ENCODE data around the gene KLK7.
A peak's percentile ranks its signal among the peaks of the same experiment; 100 is the strongest.

The KLK7 gene

GRCh38 chr19:50968716-50969412 is 14.9 kb downstream of the KLK7 start:
- Histone ChIP-seq H3K27me3 (replicated peaks in 2 of 5; ENCODE audit: control insufficient read depth in 4 of 5, insufficient read depth in 5 of 5, low read length in 4 of 5) (peaks cover 0 to 62% (median 6%) of the 10 kb centered on the region in 5 experiments), H3K4me3 (ENCODE audit: control insufficient read depth in 1 of 7, extremely low read depth in 1 of 7, insufficient read depth in 4 of 7, low read depth in 2 of 7, low read length in 6 of 7) (no peak overlapping the region), H3K9me3 (ENCODE audit: control extremely low read depth in 1 of 5, control insufficient read depth in 4 of 5, insufficient read depth in 2 of 5, low read depth in 1 of 5, low read length in 4 of 5) (no peaks in the 10 kb centered on the region), H3K4me1 (ENCODE audit: control extremely low read depth in 1 of 4, control insufficient read depth in 4 of 4, insufficient read depth in 4 of 4, low read length in 3 of 4) (no peaks in the 10 kb centered on the region), H3K36me3 (ENCODE audit: control insufficient read depth in 4 of 4, insufficient read depth in 4 of 4, low read length in 3 of 4) (no peaks in the 10 kb centered on the region), H3K27ac (ENCODE audit: insufficient read depth in 1 of 2, low read depth in 1 of 2, low read length in 2 of 2, poor library complexity in 1 of 2, severe bottlenecking in 2 of 2) (no peak overlapping the region)
- no peak for DNase-seq
- CTCF ChIA-PET: no interaction called here
- WGBS (ENCODE audit: insufficient coverage): 54% methylated on average over 3 of the region's 7 CpGs
- POLR2A ChIA-PET: no interaction called here

- Histone ChIP-seq H3K9me3 (ENCODE audit: control extremely low read depth in 1 of 5, control insufficient read depth in 4 of 5, insufficient read depth in 2 of 5, low read depth in 1 of 5, low read length in 4 of 5) (no peaks in the 10 kb centered on the region), H3K27ac (ENCODE audit: insufficient read depth in 1 of 2, low read depth in 1 of 2, low read length in 2 of 2, poor library complexity in 1 of 2, severe bottlenecking in 2 of 2) (no peak overlapping the region), H3K4me1 (ENCODE audit: control extremely low read depth in 1 of 4, control insufficient read depth in 4 of 4, insufficient read depth in 4 of 4, low read length in 3 of 4) (no peaks in the 10 kb centered on the region), H3K27me3 (replicated peaks in 2 of 5; ENCODE audit: control insufficient read depth in 4 of 5, insufficient read depth in 5 of 5, low read length in 4 of 5) (peaks cover 0 to 61% (median 6%) of the 10 kb centered on the region in 5 experiments), H3K36me3 (ENCODE audit: control insufficient read depth in 4 of 4, insufficient read depth in 4 of 4, low read length in 3 of 4) (no peaks in the 10 kb centered on the region), H3K4me3 (ENCODE audit: control insufficient read depth in 1 of 7, extremely low read depth in 1 of 7, insufficient read depth in 4 of 7, low read depth in 2 of 7, low read length in 6 of 7) (no peak overlapping the region)
- ChIA-PET CTCF (no interaction called here), POLR2A (no interaction called here)
- no peak for DNase-seq
- WGBS (ENCODE audit: insufficient coverage): 39% methylated on average over 16 of the region's 20 CpGs
Observed at GRCh38 chr19:50967929-50968715, 15.6 kb downstream of the KLK7 start.

- no peaks in the 10 kb centered on the region for H3K4me1 ChIP-seq (ENCODE audit: control extremely low read depth in 1 of 4, control insufficient read depth in 4 of 4, insufficient read depth in 4 of 4, low read length in 3 of 4)
- ChIA-PET CTCF (no interaction called here), POLR2A (no interaction called here)
- H3K36me3 ChIP-seq (ENCODE audit: control insufficient read depth in 4 of 4, insufficient read depth in 4 of 4, low read length in 3 of 4): no peaks in the 10 kb centered on the region
- DNase-seq: no peak
- H3K4me3 ChIP-seq (ENCODE audit: control insufficient read depth in 1 of 7, extremely low read depth in 1 of 7, insufficient read depth in 4 of 7, low read depth in 2 of 7, low read length in 6 of 7): no peak overlapping the region
- WGBS (ENCODE audit: insufficient coverage): no CpG with 5 or more reads among the region's 3 CpGs
- peaks cover 0 to 4% (median 0%) of the 10 kb centered on the region in 5 experiments for H3K9me3 ChIP-seq (ENCODE audit: control extremely low read depth in 1 of 5, control insufficient read depth in 4 of 5, insufficient read depth in 2 of 5, low read depth in 1 of 5, low read length in 4 of 5)
- peaks cover 0 to 54% (median 6%) of the 10 kb centered on the region in 5 experiments for H3K27me3 ChIP-seq (replicated peaks in 2 of 5; ENCODE audit: control insufficient read depth in 4 of 5, insufficient read depth in 5 of 5, low read length in 4 of 5)
- H3K27ac ChIP-seq (ENCODE audit: insufficient read depth in 1 of 2, low read depth in 1 of 2, low read length in 2 of 2, poor library complexity in 1 of 2, severe bottlenecking in 2 of 2): no peak overlapping the region
Observed at GRCh38 chr19:50964266-50964665, 19.5 kb downstream of the KLK7 start.

- no peak overlapping the region for H3K27ac ChIP-seq (ENCODE audit: insufficient read depth in 1 of 2, low read depth in 1 of 2, low read length in 2 of 2, poor library complexity in 1 of 2, severe bottlenecking in 2 of 2)
- POLR2A ChIA-PET: no interaction called here
- peaks cover 0 to 4% (median 0%) of the 10 kb centered on the region in 5 experiments for H3K9me3 ChIP-seq (ENCODE audit: control extremely low read depth in 1 of 5, control insufficient read depth in 4 of 5, insufficient read depth in 2 of 5, low read depth in 1 of 5, low read length in 4 of 5)
- WGBS (ENCODE audit: insufficient coverage): 93% methylated on average over 6 of the region's 6 CpGs
- H3K27me3 ChIP-seq (replicated peaks in 2 of 5; ENCODE audit: control insufficient read depth in 4 of 5, insufficient read depth in 5 of 5, low read length in 4 of 5): peaks cover 0 to 45% (median 6%) of the 10 kb centered on the region in 5 experiments
- no peaks in the 10 kb centered on the region for H3K4me1 ChIP-seq (ENCODE audit: control extremely low read depth in 1 of 4, control insufficient read depth in 4 of 4, insufficient read depth in 4 of 4, low read length in 3 of 4)
- H3K4me3 ChIP-seq (ENCODE audit: control insufficient read depth in 1 of 7, extremely low read depth in 1 of 7, insufficient read depth in 4 of 7, low read depth in 2 of 7, low read length in 6 of 7): no peak overlapping the region
- no peak for DNase-seq
- CTCF ChIA-PET: no interaction called here
- H3K36me3 ChIP-seq (ENCODE audit: control insufficient read depth in 4 of 4, insufficient read depth in 4 of 4, low read length in 3 of 4): no peaks in the 10 kb centered on the region
Observed at GRCh38 chr19:50963381-50963780, 20.3 kb downstream of the KLK7 start.

GRCh38 chr19:50962245-50962644 is 21.5 kb downstream of the KLK7 start:
- ChIA-PET POLR2A (no interaction called here), CTCF (no interaction called here)
- Histone ChIP-seq H3K27ac (ENCODE audit: insufficient read depth in 1 of 2, low read depth in 1 of 2, low read length in 2 of 2, poor library complexity in 1 of 2, severe bottlenecking in 2 of 2) (no peak overlapping the region), H3K27me3 (replicated peaks in 2 of 5; ENCODE audit: control insufficient read depth in 4 of 5, insufficient read depth in 5 of 5, low read length in 4 of 5) (peaks cover 0 to 46% (median 2%) of the 10 kb centered on the region in 5 experiments), H3K9me3 (ENCODE audit: control extremely low read depth in 1 of 5, control insufficient read depth in 4 of 5, insufficient read depth in 2 of 5, low read depth in 1 of 5, low read length in 4 of 5) (peaks cover 0 to 4% (median 0%) of the 10 kb centered on the region in 5 experiments), H3K4me3 (ENCODE audit: control insufficient read depth in 1 of 7, extremely low read depth in 1 of 7, insufficient read depth in 4 of 7, low read depth in 2 of 7, low read length in 6 of 7) (no peak overlapping the region), H3K4me1 (ENCODE audit: control extremely low read depth in 1 of 4, control insufficient read depth in 4 of 4, insufficient read depth in 4 of 4, low read length in 3 of 4) (no peaks in the 10 kb centered on the region), H3K36me3 (ENCODE audit: control insufficient read depth in 4 of 4, insufficient read depth in 4 of 4, low read length in 3 of 4) (no peaks in the 10 kb centered on the region)
- DNase-seq: no peak
- WGBS (ENCODE audit: insufficient coverage): 100% methylated on average over 1 of the region's 1 CpG

GRCh38 chr19:50959731-50960500 is 23.8 kb downstream of the KLK7 start:
- CTCF ChIA-PET: interaction anchor here (1.0 kb wide), 1 partner anchor 38 kb away, joined by 3 read pairs; no protein-coding TSS in a partner anchor

More at GRCh38 chr19:50959731-50960500, 23.8 kb downstream of the KLK7 start:
- peaks cover 0 to 4% (median 0%) of the 10 kb centered on the region in 5 experiments for H3K9me3 ChIP-seq (ENCODE audit: control extremely low read depth in 1 of 5, control insufficient read depth in 4 of 5, insufficient read depth in 2 of 5, low read depth in 1 of 5, low read length in 4 of 5)
- WGBS (ENCODE audit: insufficient coverage): 78% methylated on average over 4 of the region's 9 CpGs
- DNase-seq: peak in 2 of 3 donors; percentile 12
- H3K27ac ChIP-seq (ENCODE audit: insufficient read depth in 1 of 2, low read depth in 1 of 2, low read length in 2 of 2, poor library complexity in 1 of 2, severe bottlenecking in 2 of 2): no peak overlapping the region
- peaks cover 0 to 33% (median 2%) of the 10 kb centered on the region in 5 experiments for H3K27me3 ChIP-seq (replicated peaks in 2 of 5; ENCODE audit: control insufficient read depth in 4 of 5, insufficient read depth in 5 of 5, low read length in 4 of 5)
- POLR2A ChIA-PET: interaction anchor here (0.6 kb wide), 1 partner anchor 85 kb away, joined by 3 read pairs; no protein-coding TSS in a partner anchor
- H3K36me3 ChIP-seq (ENCODE audit: control insufficient read depth in 4 of 4, insufficient read depth in 4 of 4, low read length in 3 of 4): no peaks in the 10 kb centered on the region
- no peak overlapping the region for H3K4me3 ChIP-seq (ENCODE audit: control insufficient read depth in 1 of 7, extremely low read depth in 1 of 7, insufficient read depth in 4 of 7, low read depth in 2 of 7, low read length in 6 of 7)
- no peaks in the 10 kb centered on the region for H3K4me1 ChIP-seq (ENCODE audit: control extremely low read depth in 1 of 4, control insufficient read depth in 4 of 4, insufficient read depth in 4 of 4, low read length in 3 of 4)

Data from common myeloid progenitor, CD34-positive (primary cell).